Right lobe of liver (tissue), 6 donors: ENCODE data around the gene ANXA4. TPM values are rescaled to one million over a fixed set of nuclear protein-coding genes. Genes with fewer than 3 reads are reported as not detected.

Source experiments
- ATAC-seq, 4 donors: fragments of 200-7000 bp; cut with Tn5 transposase; one replicate each; pipeline ENCODE4 v1.9.1; 2020; ENCODE audit warnings: mild to moderate bottlenecking in 4 of 4, moderate library complexity in 4 of 4
- DNase-seq, 3 donors: peaks; one replicate each; pipeline ENCODE4 v3.0.0-alpha.2; 2020
- H3K27ac ChIP-seq, 3 donors: fragments of 200-600 bp; one replicate each; pipeline ENCODE4 v1.8.0; 2022
- H3K27me3 ChIP-seq, 2 donors: fragments of 200-600 bp; one replicate each; pipeline ENCODE4 v1.8.0; 2022
- H3K36me3 ChIP-seq, 4 donors: fragments of 200-600 bp; sonication (generic) in 1 of 4; one replicate each; pipeline versions ENCODE4 v1.5.1 to v1.8.0; 2017 to 2022; ENCODE audit warnings: control low read depth in 1 of 4
- H3K4me1 ChIP-seq, 4 donors: fragments of 200-600 bp; sonication (generic) in 1 of 4; one replicate each; pipeline versions ENCODE4 v1.5.1 to v1.8.0; 2017 to 2022; ENCODE audit warnings: control low read depth in 1 of 4
- H3K4me3 ChIP-seq, 3 donors: fragments of 200-600 bp; one replicate each; pipeline ENCODE4 v1.8.0; 2022
- H3K9me3 ChIP-seq, 4 donors: fragments of 200-600 bp; sonication (generic) in 1 of 4; one replicate each; pipeline versions ENCODE4 v1.5.1 to v1.8.0; 2017 to 2022; ENCODE audit warnings: control low read depth in 1 of 4
- CTCF ChIP-seq, 4 donors: fragments of 200-600 bp in 3 of 4; fragments of 450-650 bp in 1 of 4; IDR thresholded peaks; one replicate each; pipeline versions ENCODE4 v1.5.1 to v1.8.0; 2016 to 2022; ENCODE audit warnings: antibody characterized with exemption in 4 of 4, mild to moderate bottlenecking in 2 of 4
- POLR2A ChIP-seq: fragments of 450-650 bp; IDR thresholded peaks from one replicate; pipeline ENCODE4 v1.6.1; 2017; ENCODE audit warnings: antibody characterized with exemption, mild to moderate bottlenecking
- WGBS: methylation state at CpG from one replicate; pipeline ENCODE4 v1.1.6; 2018; ENCODE audit warnings: low coverage, low lambda C conversion rate; ENCODE audit not compliant: insufficient coverage; ENCODE audit errors: missing lambda C conversion rate; 5-methylcytosine and 5-hydroxymethylcytosine counted together
- intact Hi-C, 2 donors: fragments of 100-400 bp; cut with DNase I; formaldehyde crosslinking; loops; one replicate each; pipeline versions ENCODE4 v1.11.2 to v1.14.1; 2022
- total RNA-seq, 6 experiments: library from RNA; depleted of rRNA in 2 of 6; stranded (reverse); fragments of >200 nt in 2 of 6; fragmentation: NEBNext Ultra II Directional in 3 of 6; extraction: Animal tissue kit (Norgen Biotek cat#: 25700) in 3 of 6; gene quantifications; one replicate each; pipeline versions ENCODE4 v1.1.0 to v1.2.4, GENCODE V29; 2016 to 2023
- donor health status: DM: no; HTN: yes; CAD: no.
- donor health status: DM: no; HTN: no; CAD: no.
- donor health status: DM: no; HTN: no; CAD: no.
- donor health status: DM: no; HTN: yes; CAD: no.
- donor health status: DM: no; HTN: yes; CAD: no.

The ANXA4 gene
- total RNA-seq, 6 experiments from 2014 or later = 53.5 to 173 (median 92.1) TPM

GRCh38 chr2:69750246-69750645, 8.3 kb downstream of the ANXA4 start:
- WGBS = 78% methylated on average over 6 of the region's 6 CpGs
- TF ChIP-seq CTCF (IDR thresholded peaks at IDR 0.05) (no peak), POLR2A (no peak)
- no peaks in the 10 kb centered on the region for H3K36me3 ChIP-seq
- H3K27ac ChIP-seq = no peak overlapping the region
- DNase-seq = no peak
- peaks cover 1 to 26% (median 13%) of the 10 kb centered on the region in 4 donors for H3K4me1 ChIP-seq
- no peaks in the 10 kb centered on the region for H3K27me3 ChIP-seq
- no peak for ATAC-seq
- H3K4me3 ChIP-seq = no peak overlapping the region
- intact Hi-C loops = no loop called here
- no peaks in the 10 kb centered on the region for H3K9me3 ChIP-seq

GRCh38 chr2:69753659-69754363, 11.9 kb downstream of the ANXA4 start:
- ATAC-seq (peak; percentile 32 to 65 (median 50)), DNase-seq (no peak)
- no peaks in the 10 kb centered on the region for H3K27me3 ChIP-seq
- H3K4me3 ChIP-seq = no peak overlapping the region
- TF ChIP-seq CTCF (IDR thresholded peaks at IDR 0.05) = no peak
- no peak for TF ChIP-seq POLR2A
- no peaks in the 10 kb centered on the region for H3K9me3 ChIP-seq
- WGBS = 18% methylated on average over 3 of the region's 3 CpGs
- no peak overlapping the region for H3K27ac ChIP-seq
- H3K36me3 ChIP-seq = peaks cover 0 to 10% (median 0%) of the 10 kb centered on the region in 4 donors
- H3K4me1 ChIP-seq = peaks cover 3 to 35% (median 16%) of the 10 kb centered on the region in 4 donors
- intact Hi-C loops = no loop called here

- no peak for TF ChIP-seq CTCF (IDR thresholded peaks at IDR 0.05)
- TF ChIP-seq POLR2A = no peak
- no peak overlapping the region for H3K4me3 ChIP-seq
- ATAC-seq (peak in 3 of 4 donors; percentile 10 to 25 (median 22)), DNase-seq (no peak)
- no peaks in the 10 kb centered on the region for H3K9me3 ChIP-seq
- no peaks in the 10 kb centered on the region for H3K27me3 ChIP-seq
- intact Hi-C loops = no loop called here
- peaks cover 0 to 10% (median 0%) of the 10 kb centered on the region in 4 donors for H3K36me3 ChIP-seq
- WGBS = 14% methylated on average over 1 of the region's 1 CpG
- H3K4me1 ChIP-seq = peaks cover 3 to 35% (median 16%) of the 10 kb centered on the region in 4 donors
- no peak overlapping the region for H3K27ac ChIP-seq
These were observed 12.7 kb downstream of the ANXA4 start for GRCh38 chr2:69754633-69755032.

GRCh38 chr2:69755862-69756467, 14.0 kb downstream of the ANXA4 start:
- H3K9me3 ChIP-seq = no peaks in the 10 kb centered on the region
- WGBS = 50% methylated on average over 2 of the region's 2 CpGs
- no peak overlapping the region for H3K27ac ChIP-seq
- DNase-seq (no peak), ATAC-seq (peak; percentile 42 to 89 (median 63))
- no peak overlapping the region for H3K4me3 ChIP-seq
- H3K4me1 ChIP-seq = peaks cover 3 to 35% (median 16%) of the 10 kb centered on the region in 4 donors
- TF ChIP-seq POLR2A (no peak), CTCF (IDR thresholded peaks at IDR 0.05) (no peak)
- peaks cover 0 to 10% (median 0%) of the 10 kb centered on the region in 4 donors for H3K36me3 ChIP-seq
- H3K27me3 ChIP-seq = no peaks in the 10 kb centered on the region
- intact Hi-C loops = no loop called here
